ENCODE measurements around the gene A2M.

DNA sequence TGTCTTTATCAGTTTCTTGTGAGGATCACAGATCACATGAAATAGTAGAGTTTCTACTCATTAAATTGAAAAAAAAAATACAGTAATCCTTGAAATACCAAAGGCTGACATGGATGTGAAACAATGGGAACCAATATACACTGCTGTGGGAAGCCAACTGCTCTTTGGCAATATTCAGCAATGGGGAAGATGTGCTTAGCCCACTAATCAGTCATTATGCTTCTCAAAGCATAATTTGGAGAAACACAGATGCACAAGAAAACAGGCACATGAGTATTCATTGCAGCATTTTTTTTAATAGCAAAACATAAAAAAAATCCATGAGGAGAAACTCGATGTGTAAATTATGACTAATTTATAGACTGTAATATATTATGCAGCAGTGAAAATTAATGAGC lies 40.6 kb downstream of the A2M start:
- TF ChIP-seq MAX (IDR thresholded peaks at IDR 0.05; ENCODE audit: insufficient read depth, insufficient read length): no peak
- no peak for TF ChIP-seq POLR2AphosphoS5 (IDR thresholded peaks at IDR 0.05; ENCODE audit: insufficient read depth, low read depth, low read length)
- no peak for TF ChIP-seq CTCF (IDR thresholded peaks at IDR 0.05; ENCODE audit: extremely low read depth in 1 of 2, insufficient read depth in 1 of 2, low read depth in 1 of 2, low read length in 2 of 2)
- TF ChIP-seq POLR2A (IDR thresholded peaks at IDR 0.05; ENCODE audit: low read depth, low read length): no peak
- no peak for TF ChIP-seq EZH2 (IDR thresholded peaks at IDR 0.05; ENCODE audit: borderline replicate concordance, low read depth, low read length, severe bottlenecking)
- no peak for TF ChIP-seq GATA2 (IDR thresholded peaks at IDR 0.05; ENCODE audit: insufficient read depth, insufficient read length, low read depth, low read length)
- no peak for TF ChIP-seq JUN (IDR thresholded peaks at IDR 0.05; ENCODE audit: borderline replicate concordance, insufficient read depth, insufficient read length, low read depth)
- no peak for TF ChIP-seq FOS (IDR thresholded peaks at IDR 0.05; ENCODE audit: borderline replicate concordance, insufficient read depth, low read length)
- no peak for TF ChIP-seq MYC (IDR thresholded peaks at IDR 0.05; ENCODE audit: low read depth, low read length)
